Parathyroid adenoma (tissue), 2 donors: Measurements from ENCODE around the gene FRAS1.

Source experiments
- H2AFZ ChIP-seq: fragments of 300-600 bp; sonication (generic); one replicate; pipeline ENCODE4 v1.7.0; 2017; ENCODE audit warnings: antibody characterized with exemption, mild to moderate bottlenecking
- H3K27ac ChIP-seq: fragments of 300-600 bp; sonication (generic); one replicate; pipeline ENCODE4 v1.7.0; 2017
- H3K27me3 ChIP-seq: fragments of 300-600 bp; sonication (generic); one replicate; pipeline ENCODE4 v1.7.0; 2017; ENCODE audit warnings: low read length; ENCODE audit not compliant: control insufficient read depth, insufficient read depth
- H3K36me3 ChIP-seq: fragments of 300-600 bp; sonication (generic); one replicate; pipeline ENCODE4 v1.7.0; 2017; ENCODE audit warnings: low read length; ENCODE audit not compliant: control insufficient read depth, insufficient read depth
- H3K4me1 ChIP-seq: fragments of 300-600 bp; sonication (generic); one replicate; pipeline ENCODE4 v1.7.0; 2017; ENCODE audit warnings: control low read depth
- H3K4me2 ChIP-seq: fragments of 300-600 bp; sonication (generic); one replicate; pipeline ENCODE4 v1.7.0; 2017; ENCODE audit warnings: low read length
- H3K4me3 ChIP-seq: fragments of 300-600 bp; sonication (generic); one replicate; pipeline ENCODE4 v1.7.0; 2017; ENCODE audit warnings: low read depth, low read length
- H3K79me2 ChIP-seq: fragments of 300-600 bp; sonication (generic); one replicate; pipeline ENCODE4 v1.7.0; 2017; ENCODE audit warnings: control low read depth
- H3K9ac ChIP-seq: fragments of 300-600 bp; sonication (generic); one replicate; pipeline ENCODE4 v1.7.0; 2017; ENCODE audit warnings: mild to moderate bottlenecking
- H3K9me3 ChIP-seq: fragments of 300-600 bp; sonication (generic); one replicate; pipeline ENCODE4 v1.7.0; 2017; ENCODE audit warnings: low read length; ENCODE audit not compliant: control insufficient read depth
- CTCF ChIP-seq: fragments of 300-600 bp; sonication (generic); IDR thresholded peaks from one replicate; pipeline ENCODE4 v1.7.0; 2017; ENCODE audit warnings: antibody characterized with exemption, mild to moderate bottlenecking
- donor health status: primary hyperparathyroidism.

The FRAS1 gene

GRCh38 chr4:78417603-78418002 lies 360.5 kb downstream of the FRAS1 start:
- Histone ChIP-seq H2AFZ (no peak overlapping the region), H3K9me3 (no peaks in the 10 kb centered on the region), H3K4me1 (no peaks in the 10 kb centered on the region), H3K4me3 (no peak overlapping the region), H3K27ac (no peak overlapping the region), H3K9ac (no peak overlapping the region), H3K4me2 (no peak overlapping the region), H3K27me3 (no peaks in the 10 kb centered on the region), H3K36me3 (no peaks in the 10 kb centered on the region), H3K79me2 (no peaks in the 10 kb centered on the region)
- TF ChIP-seq CTCF = no peak

GRCh38 chr4:78418406-78418805 lies 361.3 kb downstream of the FRAS1 start:
- Histone ChIP-seq H3K27me3 (no peaks in the 10 kb centered on the region), H3K9me3 (no peaks in the 10 kb centered on the region), H3K4me3 (no peak overlapping the region), H3K4me1 (no peaks in the 10 kb centered on the region), H2AFZ (no peak overlapping the region), H3K79me2 (no peaks in the 10 kb centered on the region), H3K4me2 (no peak overlapping the region), H3K27ac (no peak overlapping the region), H3K9ac (no peak overlapping the region), H3K36me3 (no peaks in the 10 kb centered on the region)
- TF ChIP-seq CTCF = no peak

- Histone ChIP-seq H3K4me3 (no peak overlapping the region), H3K36me3 (no peaks in the 10 kb centered on the region), H3K4me1 (no peaks in the 10 kb centered on the region), H3K9me3 (no peaks in the 10 kb centered on the region), H3K79me2 (no peaks in the 10 kb centered on the region), H2AFZ (no peak overlapping the region), H3K27me3 (no peaks in the 10 kb centered on the region), H3K9ac (no peak overlapping the region), H3K4me2 (no peak overlapping the region), H3K27ac (no peak overlapping the region)
- no peak for TF ChIP-seq CTCF
These were observed 366.7 kb downstream of the FRAS1 start for GRCh38 chr4:78423790-78424189.

GRCh38 chr4:78424461-78424860 lies 367.3 kb downstream of the FRAS1 start:
- no peak overlapping the region for H3K4me2 ChIP-seq
- H3K27ac ChIP-seq = no peak overlapping the region
- no peaks in the 10 kb centered on the region for H3K4me1 ChIP-seq
- H3K9ac ChIP-seq = no peak overlapping the region
- H3K79me2 ChIP-seq = no peaks in the 10 kb centered on the region
- no peak overlapping the region for H2AFZ ChIP-seq
- no peak overlapping the region for H3K4me3 ChIP-seq
- no peaks in the 10 kb centered on the region for H3K36me3 ChIP-seq
- no peaks in the 10 kb centered on the region for H3K27me3 ChIP-seq
- no peaks in the 10 kb centered on the region for H3K9me3 ChIP-seq
- no peak for TF ChIP-seq CTCF

- no peaks in the 10 kb centered on the region for H3K79me2 ChIP-seq
- no peaks in the 10 kb centered on the region for H3K4me1 ChIP-seq
- no peaks in the 10 kb centered on the region for H3K27me3 ChIP-seq
- H2AFZ ChIP-seq = no peak overlapping the region
- no peak overlapping the region for H3K4me3 ChIP-seq
- no peak overlapping the region for H3K4me2 ChIP-seq
- no peaks in the 10 kb centered on the region for H3K36me3 ChIP-seq
- H3K9me3 ChIP-seq = no peaks in the 10 kb centered on the region
- no peak for TF ChIP-seq CTCF
- no peak overlapping the region for H3K9ac ChIP-seq
- H3K27ac ChIP-seq = no peak overlapping the region
These were observed 369.8 kb downstream of the FRAS1 start for GRCh38 chr4:78426972-78427371.
